HG03060 (cell line): ENCODE measurements around the gene GADD45G.
A peak's percentile ranks its signal among the peaks of the same experiment; 100 is the strongest.

Source experiments
- ATAC-seq: cut with Tn5 transposase; IDR thresholded peaks from one replicate; pipeline ENCODE4 v1.9.1; 2021; ENCODE audit warnings: low read depth, moderate number of reproducible peaks; ENCODE audit not compliant: unreplicated experiment

GADD45G gene, protein sequence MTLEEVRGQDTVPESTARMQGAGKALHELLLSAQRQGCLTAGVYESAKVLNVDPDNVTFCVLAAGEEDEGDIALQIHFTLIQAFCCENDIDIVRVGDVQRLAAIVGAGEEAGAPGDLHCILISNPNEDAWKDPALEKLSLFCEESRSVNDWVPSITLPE

DNA sequence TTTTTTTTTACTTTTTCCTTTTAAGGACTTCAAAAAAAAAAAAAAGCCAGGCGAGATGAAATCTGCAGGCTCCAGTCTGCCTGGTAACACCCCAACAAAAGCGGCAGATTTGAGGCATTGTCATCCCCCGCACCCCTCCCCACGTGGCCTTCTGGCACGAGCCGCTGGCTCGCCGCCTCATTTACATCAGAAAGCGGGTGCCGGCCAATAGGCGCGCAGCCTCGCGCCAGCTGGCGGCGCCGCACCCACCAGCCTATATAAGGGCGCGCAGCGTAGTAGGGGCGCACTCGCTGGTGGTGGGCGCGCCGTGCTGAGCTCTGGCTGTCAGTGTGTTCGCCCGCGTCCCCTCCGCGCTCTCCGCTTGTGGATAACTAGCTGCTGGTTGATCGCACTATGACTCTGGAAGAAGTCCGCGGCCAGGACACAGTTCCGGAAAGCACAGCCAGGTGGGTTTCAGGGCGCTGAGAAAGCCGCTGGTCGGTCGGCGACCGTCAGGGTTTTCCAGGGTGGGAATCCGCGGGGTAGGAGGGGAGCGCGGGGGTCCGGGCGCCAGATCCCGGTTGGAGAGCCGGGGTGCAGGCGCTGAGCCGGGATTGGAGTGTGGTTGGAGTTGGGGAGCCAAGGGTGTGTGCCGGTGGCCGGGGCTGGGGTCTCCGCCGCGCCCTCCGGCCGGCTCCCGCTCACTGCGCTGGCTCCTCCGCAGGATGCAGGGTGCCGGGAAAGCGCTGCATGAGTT, at the start of gene GADD45G:
GADD45G (plus strand) TSS at position 284 of the 736 bp plus-strand sequence; CDS start at position 394, 110 bp downstream.
- ATAC-seq, result no peak

DNA sequence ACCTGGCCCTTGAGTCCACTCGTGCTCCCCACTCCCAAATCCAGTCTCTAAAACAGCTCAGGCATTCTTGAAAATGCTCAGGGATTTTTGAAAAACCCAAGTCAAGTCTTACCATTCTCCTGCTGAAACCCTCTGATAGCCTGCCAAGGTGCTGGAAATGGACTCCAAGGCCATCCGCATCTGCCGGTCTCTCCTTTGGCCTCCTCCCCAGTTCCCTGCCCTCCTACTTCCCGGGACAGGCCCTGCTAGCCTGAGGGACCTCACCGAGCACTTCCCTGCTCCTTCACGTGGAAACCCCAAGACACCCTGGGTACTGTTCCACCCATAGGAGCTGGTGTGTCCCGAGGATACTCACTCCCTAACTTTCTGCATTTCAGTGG, 49.8 kb upstream of the GADD45G start:
- ATAC-seq, result no peak

DNA sequence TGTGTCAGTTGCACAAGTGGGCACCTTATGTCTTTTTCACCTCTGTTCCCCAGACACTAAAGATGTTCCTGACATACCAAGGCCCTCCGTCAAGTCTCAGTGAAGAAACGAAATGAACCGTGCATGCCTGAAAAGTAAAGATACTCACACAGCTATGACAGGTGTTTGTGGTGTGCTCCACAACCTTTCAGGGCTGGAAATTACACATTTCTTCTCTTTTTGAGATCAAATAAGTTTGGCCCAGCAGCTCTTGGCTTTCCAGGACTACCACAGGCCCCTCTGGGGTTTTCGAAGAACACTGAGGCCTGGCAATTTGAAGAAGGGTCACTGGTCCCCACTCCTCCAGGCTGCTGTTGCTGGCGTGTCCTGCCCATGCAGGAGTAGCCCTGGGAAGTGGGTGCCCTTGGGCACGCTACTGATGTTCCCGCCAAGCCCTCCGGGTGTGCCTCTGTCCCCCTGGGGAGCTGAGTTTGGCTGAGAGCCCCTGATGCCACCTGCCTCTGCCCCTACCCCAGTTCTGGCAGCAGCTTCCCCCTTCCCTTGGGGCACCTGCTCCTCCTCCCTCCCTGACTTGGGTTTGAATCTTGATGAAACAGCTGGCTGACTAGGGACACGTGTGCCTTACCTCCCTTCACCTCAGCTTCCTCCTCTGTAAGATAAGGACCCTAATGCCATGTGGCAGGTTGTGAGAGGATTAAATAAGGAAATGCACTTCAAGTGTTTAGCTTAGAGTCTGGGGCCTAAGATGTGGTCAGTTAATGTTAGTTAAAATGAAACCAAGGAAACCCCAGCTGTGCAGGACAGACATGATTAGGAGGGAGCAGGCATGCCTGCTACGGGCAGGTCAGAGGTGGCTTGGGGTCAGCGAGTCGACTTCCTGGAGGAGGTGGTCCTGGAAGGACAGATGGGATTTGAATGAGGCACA, 49.1 kb upstream of the GADD45G start:
- no peak for ATAC-seq

DNA sequence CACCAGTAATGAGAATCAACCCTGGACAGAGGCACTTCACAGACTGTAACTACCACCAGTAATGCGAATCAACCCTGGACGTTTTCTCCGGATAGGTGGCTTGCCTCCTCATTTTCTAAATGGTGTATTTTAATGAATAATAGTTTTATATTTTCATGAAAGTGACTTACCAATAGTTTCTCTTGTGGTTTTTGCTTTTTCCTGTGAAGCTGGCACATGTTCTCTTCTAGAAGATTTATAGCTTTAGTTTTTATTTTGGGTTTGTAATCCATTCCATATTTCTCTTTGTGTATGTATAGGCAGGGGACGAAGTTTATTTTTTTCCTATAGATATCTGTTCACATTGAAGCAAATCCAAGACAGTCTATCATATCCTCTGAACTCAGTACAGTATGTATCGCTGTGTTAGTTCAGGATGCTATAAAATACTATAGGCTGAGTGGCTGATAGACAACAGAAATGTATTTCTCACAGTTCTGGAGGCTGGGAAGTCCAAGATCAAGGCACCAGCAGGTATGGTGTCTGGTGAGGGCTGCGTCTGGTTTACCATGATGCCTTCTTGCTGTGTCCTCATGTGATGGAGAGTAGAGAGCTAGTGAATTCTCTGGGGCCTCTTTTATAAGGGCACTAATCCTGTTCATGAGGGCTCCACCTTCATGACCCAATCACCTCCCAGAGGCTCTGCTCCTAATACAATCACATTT, 46.5 kb upstream of the GADD45G start:
- no peak for ATAC-seq

DNA sequence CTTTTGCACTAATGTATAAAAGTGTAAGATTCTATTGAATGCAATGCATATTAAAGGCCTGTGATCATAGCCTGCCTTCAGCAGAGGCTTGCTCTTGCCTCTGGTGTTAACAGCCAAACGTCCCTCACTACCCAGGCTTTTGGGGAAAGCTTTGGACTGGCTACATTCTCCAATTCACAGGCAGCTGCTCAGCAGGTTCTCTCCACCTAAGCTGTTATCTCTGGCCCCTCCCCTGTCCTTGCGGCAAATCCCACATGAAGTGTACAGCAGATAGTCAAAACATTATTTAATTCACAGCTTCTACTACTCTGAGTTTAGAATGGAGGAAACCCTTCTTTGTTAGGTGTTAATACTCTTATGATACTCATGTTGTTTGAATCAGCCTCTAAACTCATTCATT, 45.9 kb upstream of the GADD45G start:
- no peak for ATAC-seq

DNA sequence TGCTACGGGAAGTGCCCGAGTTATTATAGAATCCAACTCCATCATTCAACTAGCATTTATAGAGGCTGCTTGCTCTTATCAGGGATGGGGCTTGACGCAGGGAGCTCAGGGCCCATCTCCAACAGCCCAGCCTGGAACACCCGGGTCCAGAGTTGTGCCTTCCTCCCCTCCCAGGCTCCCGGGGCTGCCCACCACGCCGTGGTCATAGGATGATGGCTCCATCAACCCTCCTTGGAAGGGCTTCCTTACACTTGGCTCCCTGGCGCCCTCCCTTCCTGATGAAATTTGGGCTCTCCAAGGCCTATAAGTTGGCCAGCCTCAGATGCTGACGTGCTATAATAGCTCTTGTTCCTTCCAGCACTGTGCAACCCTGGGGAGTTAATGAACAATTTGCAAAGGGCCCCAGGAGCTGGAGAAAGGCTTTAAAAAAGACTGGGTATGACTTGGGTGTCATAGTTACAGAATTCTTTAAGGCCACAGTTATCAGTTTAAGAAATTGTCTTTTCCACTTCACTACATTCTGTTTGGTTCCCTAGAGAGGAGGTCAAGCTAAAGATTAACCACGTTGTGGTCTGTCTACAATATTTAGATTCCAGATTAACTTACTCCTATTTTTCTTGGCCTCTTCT, 42.5 kb upstream of the GADD45G start:
- peak; percentile 59 for ATAC-seq

DNA sequence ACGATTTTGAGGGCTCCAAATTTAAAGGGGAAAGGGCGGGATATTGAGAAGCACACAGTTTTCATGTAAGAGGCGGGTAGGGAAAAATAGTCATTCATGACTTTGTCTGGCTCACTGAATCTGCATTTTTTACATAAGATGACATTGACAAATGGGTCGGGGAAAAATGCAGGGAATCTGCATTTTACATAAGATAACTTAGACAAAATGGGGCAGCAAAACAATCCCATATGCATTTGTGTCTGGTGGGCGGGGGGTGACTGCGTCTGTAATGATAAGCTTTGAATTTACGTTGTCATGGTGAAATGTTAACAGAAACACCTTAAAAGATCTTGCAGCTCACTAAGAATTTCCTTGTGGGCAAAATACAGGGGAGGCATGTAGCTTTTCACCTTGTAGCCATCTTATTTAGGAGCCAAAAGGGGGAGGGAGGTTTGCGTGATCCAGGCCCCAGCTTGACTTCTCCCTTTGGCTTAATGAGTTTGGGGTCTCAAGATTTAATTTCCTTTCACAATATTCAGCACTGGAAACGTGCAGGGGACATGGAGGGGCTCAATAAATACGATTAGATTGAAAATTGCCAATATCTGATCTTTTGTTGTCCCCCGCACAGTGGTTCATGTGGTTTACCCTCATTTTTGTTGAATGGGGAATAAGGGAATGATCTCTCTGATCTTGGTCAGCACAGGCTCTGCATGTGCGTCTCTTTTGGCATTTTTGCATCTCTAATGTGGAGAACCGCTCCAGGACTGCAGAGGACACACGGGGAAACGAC, 41.1 kb upstream of the GADD45G start:
- ATAC-seq, result no peak

DNA sequence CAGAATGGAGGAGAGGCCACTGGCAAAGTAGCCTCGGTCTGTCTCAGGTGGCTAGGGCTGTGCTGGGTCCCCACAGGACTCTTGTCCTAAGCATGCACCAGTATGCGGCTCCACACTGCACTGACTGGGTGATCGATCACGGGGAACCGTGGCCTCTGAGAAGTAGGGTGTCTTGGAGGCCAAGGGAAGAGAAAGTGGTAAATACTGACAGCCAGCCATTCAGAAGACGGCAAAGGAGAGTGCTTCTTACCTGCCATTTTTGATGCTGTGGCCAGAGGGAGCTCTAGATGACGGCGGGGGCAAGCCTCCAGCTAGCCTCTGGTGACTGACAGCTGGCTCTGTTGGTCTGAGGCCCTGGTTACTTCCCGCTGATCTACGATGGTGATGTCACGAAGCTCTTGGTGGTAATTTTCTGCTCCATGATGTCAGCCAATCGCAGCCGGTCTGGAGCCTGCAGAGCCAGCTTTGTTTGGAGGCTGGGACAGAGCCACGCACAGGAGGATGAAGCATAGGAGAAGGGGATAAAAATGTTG, 40.4 kb upstream of the GADD45G start:
- ATAC-seq, result no peak

DNA sequence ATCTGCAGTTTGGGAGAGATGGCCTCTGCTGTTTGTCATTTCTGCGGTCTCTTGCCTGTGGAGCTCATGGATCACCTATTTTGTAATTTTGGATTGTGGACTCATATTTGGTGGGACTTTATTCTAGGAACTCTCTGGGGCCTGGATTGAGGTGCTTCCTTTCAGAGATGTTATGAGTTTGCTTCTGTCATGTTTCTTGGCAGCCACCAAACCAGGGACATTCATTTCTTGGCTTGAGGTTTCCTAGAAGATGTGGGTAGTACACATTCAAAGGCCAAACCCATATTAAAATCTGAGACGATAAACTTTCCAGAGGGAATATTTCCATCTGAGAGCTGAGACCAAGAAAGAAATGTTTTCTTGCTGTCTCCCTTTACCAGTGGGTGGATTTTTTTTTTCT, 37.2 kb upstream of the GADD45G start:
- no peak for ATAC-seq

DNA sequence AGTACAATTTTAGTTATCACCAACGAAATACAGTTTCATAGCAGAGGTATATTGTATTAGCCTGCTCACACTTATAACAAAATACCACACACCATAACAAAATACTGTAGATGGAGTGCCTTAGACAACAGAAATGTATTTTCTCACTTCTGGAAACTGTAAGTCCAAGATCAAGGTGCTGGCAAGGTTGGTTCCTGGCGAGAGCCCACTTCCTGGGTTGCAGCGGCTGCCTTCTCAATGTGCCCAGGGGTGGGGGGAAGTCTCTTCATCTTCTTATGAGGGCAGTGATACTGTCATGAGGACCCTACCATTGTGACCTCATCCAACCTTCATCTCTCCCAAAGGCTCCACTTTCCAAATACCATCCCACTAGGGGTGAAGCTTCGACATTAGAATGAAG, 30.5 kb upstream of the GADD45G start:
- no peak for ATAC-seq

DNA sequence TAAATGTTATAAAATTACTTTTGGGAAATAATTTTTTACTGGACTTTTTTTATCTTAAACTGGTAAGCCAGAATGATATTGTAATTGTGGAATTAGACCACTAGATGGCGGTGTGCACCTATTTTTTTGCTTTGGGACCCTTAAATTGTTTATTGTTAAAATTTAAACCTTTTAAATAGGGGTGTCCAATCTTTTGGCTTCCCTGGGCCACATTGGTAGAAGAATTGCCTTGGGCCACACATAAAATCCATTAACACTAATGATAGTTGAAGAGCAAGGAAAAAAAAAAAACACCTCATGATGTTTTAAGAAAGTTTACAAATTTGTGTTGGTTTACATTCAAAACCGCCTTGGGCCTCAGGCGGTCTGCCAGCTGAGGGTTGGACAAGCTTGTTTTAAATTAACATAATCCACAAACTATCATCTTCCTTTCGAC, 28.4 kb upstream of the GADD45G start:
- ATAC-seq, result no peak

DNA sequence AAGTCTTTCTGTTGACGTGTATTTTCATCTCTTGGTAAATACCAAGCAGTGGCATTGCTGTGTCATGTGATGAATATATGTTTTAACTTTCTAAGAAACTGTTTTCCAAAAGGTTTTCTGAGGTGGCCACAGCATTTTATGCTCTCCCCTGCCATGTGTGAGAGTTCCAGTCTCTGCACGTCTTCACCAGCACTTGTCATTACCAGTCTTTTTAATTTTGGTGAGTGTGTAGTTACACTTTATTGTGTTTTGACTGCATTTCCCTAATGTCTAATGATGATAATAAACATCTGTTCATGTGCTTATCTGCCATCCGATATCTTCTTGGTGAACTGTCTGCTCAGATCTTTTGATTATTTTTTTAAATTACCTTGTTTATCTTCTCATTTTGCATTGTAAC, 27.4 kb upstream of the GADD45G start:
- ATAC-seq, result no peak

DNA sequence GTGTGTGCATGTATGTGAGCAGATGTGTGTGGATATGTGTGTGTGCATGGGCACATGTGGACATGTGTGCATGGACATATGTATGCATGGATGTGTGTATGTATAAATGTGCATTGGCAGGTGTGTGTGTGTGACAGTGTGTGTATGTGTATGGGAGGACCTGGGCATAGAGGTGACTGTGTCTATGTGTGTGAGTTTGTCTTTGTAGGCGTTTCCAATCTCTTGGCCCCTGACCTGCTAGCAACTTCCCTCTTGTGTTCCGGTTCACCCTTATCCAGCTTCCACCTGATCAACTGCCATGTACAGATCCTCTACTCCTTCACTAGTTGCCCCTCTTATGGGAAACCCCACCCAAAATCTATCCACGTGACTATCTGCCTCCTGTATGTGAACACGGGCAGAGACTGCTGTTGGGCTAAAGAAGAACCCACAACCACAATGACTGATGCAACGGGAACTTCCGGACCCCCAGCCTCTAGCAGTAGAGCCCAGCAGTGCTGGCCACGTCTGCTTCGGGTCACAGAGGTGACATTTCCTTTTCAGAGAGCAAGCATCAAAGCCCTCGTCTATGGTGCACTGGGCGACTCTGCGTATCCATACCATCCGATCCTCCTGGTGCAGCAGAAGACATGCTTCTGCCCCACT, 24.9 kb upstream of the GADD45G start:
- no peak for ATAC-seq

DNA sequence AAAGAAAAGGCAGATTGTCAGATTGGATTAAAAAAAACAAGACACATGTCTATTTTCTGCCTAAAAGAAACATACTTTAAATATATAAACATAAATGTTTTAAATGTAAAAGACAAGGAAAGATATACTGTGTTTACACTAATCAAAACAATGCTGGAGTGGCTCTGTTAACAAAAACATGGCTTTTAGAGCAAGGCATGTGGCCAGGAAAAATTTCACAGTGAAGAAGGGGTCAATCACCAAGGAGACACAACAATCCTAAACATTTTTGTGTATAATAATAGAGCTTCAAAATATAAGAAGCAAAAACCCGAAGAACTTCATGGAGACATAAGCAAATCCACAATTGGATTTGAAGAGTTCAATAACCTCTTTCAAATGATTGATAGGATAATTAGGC, 18.5 kb upstream of the GADD45G start:
- ATAC-seq, result no peak

DNA sequence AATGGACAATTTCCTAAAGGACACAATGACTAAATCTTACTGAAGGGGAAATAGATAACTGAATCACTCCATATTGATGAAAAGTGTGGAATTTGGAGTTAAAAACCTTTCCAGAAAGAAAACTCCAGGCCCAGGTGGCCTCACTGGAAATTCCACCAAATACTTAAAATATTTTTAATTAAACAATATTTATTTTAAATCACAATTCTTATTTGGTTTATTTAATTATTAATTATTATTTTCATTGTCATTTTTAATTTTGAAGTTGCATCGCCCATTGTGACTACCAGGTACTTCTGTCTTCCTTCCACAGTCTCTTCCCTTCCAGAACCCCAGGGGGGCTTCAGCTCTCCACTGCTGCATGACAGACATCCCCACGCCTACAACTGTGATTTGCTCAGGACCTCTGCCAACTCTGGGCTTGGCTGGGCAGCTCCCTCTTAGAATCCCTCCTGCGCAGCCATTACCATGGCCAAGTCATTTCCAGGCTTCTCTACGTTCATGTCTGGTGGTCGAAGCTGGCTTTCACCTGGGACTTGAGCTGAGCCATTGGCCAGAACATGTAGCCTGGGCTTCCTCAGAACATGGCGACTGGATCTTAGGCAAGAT, 16.4 kb upstream of the GADD45G start:
- no peak for ATAC-seq

DNA sequence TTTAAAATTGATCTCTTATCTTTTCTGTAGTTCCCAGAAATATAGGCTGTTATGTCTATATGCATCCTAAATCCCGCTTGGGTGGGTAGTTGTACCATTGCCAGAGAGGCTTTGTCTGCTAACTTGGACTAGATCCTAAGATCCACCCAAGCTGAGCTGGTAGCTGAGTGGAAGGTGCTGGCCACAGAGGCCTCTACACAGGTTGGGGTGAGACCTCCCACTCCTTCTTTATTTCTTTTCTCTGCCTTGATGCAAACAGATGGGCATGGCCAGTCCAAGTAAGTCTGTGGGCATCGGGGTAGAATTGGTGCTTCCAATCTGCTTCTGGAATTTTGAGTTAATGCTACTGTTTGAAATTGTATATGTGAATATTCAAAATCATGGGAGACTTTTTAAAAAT, 14.4 kb upstream of the GADD45G start:
- ATAC-seq, result no peak

DNA sequence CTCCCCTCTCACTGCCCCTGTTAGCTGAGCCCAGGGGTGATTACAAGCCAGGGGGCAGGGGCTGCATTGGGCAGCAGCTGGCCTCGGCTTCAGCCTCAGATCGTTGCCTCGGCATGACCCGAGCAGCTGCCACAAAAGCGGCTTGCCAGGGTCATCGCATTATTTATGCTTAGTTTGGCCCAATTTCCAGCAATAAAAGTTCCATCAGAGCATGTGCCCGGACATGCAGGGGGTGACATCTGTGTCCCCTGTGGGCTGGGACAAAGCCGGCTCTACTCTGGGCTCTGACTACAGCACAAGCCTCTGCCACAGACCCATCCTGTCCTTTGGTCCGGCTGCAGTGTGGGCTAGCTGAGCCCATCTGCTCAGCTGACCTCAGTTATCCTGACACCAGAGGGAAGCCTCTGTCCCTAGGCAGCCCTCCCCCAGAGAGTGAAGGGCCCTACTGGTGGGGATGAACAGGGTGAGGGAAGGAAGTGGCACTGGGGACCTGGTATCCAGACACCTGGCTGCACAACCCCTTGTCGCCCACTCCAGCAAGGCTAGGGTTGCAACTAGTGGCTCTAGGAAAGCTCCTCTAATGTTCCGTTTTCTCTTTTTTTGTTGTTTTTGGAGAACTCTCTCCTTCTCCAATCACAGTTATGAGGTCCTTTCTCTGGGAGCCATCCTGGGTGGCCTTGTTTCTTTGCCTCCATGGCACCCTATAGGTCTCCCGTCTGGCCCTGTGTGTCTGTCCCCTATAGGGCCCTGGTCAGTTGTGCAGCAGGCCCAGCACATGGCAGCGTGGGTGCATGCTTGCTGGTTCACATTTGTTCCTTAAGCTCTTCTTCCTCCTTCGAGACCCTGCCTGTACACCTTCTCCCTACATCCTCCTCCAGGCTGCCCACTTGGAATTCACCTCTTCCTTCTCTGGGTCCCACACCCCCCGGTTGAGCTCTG, 13.3 kb upstream of the GADD45G start:
- no peak for ATAC-seq
